HG02870 (cell line): Measurements from ENCODE around the gene CCT8.

Source experiments
- ATAC-seq: cut with Tn5 transposase; IDR thresholded peaks from one replicate; pipeline ENCODE4 v1.9.1; 2021; ENCODE audit warnings: mild to moderate bottlenecking, moderate library complexity; ENCODE audit not compliant: unreplicated experiment

Gene CCT8

DNA sequence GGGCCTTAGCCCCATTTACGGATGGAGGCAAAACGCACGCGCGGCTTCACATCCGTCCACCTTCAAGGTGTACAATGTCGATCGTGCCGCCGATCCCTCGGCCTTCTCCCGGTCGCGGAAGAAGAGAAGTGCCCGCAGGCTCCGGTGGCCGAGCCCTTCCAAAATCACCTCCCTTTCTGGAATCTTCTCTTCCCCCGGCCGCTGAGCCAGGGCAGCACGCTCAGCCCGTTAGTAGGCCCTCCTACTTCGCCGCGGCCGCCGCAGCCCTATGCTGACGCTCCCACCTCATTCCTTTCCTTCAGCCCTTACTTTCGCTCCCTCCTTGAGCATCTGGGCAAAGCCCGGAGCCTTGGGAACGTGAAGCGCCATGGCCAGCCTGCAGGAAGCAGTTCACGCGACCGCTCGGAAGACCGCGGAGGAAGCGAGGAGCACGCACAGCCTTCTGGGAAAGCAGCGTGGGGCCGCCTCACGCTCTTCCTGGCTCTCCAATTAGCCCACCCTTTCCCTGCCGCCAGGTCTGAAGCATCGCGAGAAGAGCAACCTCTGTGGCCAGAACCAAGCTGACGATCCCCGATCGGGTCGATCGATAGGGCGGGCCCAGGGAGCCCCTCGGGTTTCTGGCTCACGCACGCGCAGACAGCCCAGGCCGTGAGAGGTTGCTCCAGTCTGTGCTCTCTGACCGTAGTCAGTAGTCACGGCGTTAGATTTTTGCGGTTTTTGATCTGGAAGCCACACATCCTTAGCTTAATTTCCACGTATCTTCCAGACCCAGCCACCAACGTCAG, at the start of gene CCT8:
TSS of gene CCT8 (minus strand) at position 427 of the 785 bp plus-strand sequence. CDS start at position 369, 58 bp downstream.
- ATAC-seq, result peak; percentile 90

GRCh38 chr21:29121759-29122158, 48.3 kb upstream of the CCT8 start:
- ATAC-seq, result peak; percentile 74

- peak; percentile 50 for ATAC-seq
These were observed 44.0 kb upstream of the CCT8 start for GRCh38 chr21:29117372-29117955.

GRCh38 chr21:29115899-29116298, 42.5 kb upstream of the CCT8 start:
- ATAC-seq, result no peak

GRCh38 chr21:29114765-29115500, 41.5 kb upstream of the CCT8 start:
- ATAC-seq, result no peak

DNA sequence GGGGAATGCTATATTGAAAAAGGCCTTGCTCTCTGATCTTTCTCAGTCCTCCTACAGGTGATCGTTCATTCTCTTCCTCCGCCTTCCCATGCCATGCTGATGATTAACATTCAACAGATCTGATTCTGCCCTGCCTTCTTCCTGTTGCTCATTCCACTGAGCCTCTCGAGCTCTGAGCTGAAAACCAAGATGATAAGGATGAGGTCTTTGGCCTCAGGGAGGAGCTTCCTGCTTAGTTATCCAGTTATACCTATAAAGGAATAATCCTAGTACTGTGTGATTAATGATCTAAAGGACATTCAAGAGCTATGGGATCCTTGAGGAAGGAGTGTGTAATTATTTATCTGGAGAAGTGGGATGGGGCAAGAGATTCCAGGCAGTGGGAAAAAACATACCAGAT, 31.8 kb upstream of the CCT8 start:
- ATAC-seq, result no peak

- ATAC-seq, result no peak
These were observed 30.8 kb upstream of the CCT8 start for GRCh38 chr21:29104239-29104708.

DNA sequence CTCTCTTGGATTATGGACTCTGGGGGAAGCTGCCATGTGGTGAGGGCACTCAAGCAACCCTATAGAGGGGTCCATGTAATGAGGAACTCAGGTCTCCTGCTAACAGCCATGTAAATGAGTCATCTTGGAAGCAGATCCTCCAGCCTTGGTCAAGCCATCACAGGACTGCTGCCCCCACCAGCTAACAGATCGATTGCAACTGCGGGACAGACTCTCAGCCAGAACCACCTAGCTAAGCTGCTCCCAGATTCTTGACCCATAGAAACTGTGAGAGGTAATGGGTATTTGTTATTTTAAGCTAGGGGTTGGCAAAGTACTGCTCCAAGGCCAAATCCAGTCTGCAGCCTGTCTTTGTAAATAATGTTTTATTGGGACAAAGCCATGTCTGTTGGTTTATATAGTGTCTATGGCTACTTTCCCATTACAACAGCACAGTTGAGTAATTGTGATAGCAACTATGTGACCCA, 29.4 kb upstream of the CCT8 start:
- no peak for ATAC-seq

- ATAC-seq, result no peak
These were observed 24.7 kb upstream of the CCT8 start for GRCh38 chr21:29098156-29098555.

DNA sequence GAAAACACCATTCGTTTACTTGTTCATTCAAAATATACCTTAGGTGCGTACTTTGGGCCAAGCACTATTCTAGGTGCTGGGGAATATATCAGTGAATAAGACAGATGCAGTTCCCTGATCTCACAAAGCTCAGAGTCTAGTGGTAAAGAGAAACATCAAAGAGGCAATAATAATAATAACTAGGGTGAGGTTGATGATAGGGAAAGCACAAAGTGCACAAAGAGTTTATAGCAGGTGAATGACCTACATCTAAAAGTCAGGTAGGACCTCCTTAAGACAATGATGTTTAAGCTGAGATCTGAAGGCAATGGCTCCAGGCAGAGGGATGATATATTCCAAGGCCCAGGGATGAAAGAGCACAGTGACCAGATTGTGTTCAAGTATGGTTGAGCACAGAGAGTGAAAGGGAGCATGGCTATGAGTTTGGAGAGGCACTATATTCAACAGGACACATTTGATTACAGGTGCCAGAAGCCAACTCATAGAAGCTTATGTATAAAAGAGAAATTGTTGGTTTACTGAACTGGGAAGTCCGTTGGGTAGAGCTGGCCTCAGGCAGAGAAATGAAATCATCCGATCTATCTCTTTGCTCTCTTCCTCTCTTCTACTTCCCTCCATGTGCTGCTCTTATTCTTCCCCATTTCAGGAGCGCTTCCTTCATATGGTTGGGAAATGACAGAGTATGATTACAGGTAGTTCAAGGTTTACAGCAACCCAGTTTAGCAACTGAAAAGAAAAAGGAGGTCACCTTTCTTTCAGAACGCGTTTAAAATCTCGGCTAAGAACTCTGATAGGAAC, 23.0 kb upstream of the CCT8 start:
- ATAC-seq, result no peak

DNA sequence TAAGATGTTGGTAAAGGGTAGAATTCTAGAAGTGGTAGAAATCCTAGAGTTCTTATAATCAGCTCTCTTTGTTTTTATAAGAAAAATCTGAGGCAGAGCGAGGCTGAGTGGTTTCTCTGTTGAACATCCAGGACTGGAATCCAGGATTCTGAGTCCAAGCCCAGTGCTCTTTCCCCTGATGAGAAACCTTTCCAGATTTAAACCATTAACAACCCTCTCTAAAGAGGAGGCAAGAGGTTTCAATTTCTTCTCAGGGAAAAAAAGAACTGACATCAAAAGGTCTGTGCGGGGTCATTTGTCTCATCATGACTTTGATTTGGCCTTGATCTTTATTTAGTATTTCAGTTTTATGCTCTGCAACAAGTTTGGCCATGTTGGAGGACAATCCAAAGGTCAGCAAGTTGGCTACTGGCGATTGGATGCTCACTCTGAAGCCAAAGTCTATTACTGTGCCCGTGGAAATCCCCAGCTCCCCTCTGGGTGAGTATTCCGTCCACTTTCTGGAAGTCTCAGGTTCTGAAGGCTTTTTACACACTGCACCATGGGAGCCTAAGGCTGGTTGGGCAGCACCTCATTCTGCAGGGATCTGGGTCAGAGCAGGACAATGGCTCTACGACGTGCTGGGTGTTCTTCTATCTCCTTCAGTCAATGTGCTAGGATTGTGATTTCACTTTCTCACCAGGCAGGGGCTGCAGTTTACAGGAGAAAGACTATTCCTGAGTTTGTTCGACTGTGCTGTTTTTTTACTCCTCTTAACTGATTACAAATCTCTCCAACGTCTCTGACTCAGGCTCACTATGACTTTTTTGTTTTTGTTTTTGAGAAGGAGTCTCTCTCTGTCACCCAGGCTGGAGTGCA, 18.9 kb upstream of the CCT8 start:
- ATAC-seq, result no peak

DNA sequence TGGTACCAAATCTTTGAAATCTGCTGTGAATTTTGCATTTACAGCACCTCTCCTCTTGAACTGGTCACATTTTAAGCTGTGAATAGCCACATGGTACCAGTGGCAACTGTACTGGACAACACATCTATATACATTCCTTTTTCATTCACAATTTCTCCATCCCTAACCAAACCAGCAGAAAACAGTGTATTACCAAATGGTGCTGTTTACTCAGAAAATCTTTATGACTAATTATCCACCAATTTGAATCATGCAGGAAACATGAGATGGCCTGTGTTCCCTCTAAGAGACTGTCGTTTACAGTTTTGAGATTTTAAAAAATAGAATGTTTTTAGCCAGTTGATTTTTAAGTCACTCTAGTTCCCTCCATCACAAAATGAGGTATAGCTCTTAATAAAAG, 17.6 kb upstream of the CCT8 start:
- ATAC-seq, result no peak

GRCh38 chr21:29085106-29085752, 11.8 kb upstream of the CCT8 start:
- ATAC-seq, result no peak

GRCh38 chr21:29084372-29084771, 10.9 kb upstream of the CCT8 start:
- ATAC-seq, result no peak

DNA sequence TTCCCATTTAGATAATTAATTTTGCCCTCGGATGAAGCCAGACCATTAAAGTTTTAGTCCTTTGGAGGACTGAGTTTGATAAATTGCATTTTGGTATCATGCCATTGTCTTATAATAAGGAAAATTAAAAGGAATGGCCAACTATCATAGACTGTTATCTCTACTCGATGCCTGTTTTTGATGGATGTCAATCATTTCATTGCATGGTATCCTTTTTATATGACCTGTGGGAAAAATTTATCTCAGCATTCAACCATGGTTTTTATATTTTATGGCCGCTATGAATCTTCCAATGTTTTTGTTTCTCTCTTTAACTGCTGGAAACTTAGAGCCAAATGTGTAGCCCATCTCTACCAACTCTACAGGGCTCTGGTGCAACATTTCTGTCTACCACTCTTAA, 9.9 kb upstream of the CCT8 start:
- ATAC-seq, result no peak

DNA sequence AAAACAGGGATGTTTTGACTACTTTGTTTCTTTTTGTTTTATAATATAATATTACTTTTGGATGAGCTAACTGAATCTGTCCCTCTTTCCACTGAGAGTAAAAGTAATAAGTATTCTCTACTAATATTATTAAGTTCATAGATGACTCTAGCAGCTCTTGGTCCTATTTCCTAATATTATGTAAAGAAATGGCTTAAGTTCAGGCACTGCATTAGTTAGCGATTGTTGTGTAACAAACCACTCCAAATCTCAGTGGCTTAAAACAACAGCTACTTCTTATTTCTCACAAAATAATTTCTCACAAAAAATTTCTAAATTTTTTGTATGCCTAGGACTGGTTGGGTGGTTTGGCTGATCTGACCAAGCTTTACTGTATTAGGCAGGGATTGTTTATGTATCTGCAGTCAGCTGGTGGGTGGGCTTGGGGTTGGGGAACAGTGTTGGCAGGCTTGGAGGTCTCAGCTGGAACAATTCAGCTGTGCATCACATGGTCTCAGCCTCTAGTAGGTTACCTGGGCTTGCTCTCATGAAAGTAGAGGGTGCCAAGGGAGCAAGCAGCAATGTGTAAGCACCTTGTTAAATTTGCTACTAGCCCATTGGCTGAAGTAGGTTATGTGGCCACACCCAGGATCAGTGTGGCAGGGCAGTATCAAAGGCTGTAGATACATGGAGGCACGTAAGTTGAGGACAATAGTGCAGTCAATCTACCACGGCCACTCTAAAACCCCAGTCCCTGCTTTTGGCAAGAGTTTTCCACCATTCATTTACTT, 8.8 kb upstream of the CCT8 start:
- no peak for ATAC-seq

DNA sequence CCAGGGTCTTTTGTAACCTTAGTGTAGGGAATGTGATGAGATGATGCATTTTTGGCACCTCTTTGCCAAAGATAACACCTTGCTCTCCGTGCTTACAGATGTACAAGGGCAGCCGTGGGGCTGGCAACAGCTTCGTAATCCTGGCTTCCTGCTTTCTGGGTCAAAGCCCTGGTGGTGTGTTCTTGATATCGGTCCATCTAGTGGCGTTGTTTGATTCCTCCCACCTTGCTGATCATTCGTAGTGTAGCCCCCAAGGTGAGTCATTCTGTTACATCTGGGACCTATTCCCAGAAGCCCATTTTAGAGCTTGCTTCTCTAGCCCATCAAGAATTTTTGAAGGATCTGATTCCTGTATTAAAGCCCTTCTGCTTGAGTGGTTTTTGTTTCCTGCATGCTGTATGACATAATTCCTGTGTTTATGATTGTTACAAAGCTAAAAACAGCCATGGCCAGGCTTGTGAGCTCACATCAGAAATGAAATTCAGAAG, 7.0 kb upstream of the CCT8 start:
- no peak for ATAC-seq
